Body of pancreas (tissue), 4 donors: Measurements from ENCODE around the gene DDO.
"Not testable (repeated sequence)": the region's sequence is repeated elsewhere in the genome, so short reads cannot be mapped to it uniquely, and the experiment has no call there.

ENCODE experiments used
- POLR2A ChIP-seq, 3 donors: fragments of 450-650 bp; IDR thresholded peaks; one replicate each; pipeline ENCODE4 v1.6.1; 2016; ENCODE audit warnings: antibody characterized with exemption in 3 of 3, mild to moderate bottlenecking in 2 of 3
- TF ChIP-seq, protein P1 (sequence below), 7 experiments: fragments of 450-650 bp in 4 of 7; fragments of 200-600 bp in 3 of 7; sonication (generic) in 3 of 7; IDR thresholded peaks; one replicate each; pipeline ENCODE4 v1.5.1; 2016 to 2019; ENCODE audit warnings: antibody characterized with exemption in 7 of 7

DNA sequence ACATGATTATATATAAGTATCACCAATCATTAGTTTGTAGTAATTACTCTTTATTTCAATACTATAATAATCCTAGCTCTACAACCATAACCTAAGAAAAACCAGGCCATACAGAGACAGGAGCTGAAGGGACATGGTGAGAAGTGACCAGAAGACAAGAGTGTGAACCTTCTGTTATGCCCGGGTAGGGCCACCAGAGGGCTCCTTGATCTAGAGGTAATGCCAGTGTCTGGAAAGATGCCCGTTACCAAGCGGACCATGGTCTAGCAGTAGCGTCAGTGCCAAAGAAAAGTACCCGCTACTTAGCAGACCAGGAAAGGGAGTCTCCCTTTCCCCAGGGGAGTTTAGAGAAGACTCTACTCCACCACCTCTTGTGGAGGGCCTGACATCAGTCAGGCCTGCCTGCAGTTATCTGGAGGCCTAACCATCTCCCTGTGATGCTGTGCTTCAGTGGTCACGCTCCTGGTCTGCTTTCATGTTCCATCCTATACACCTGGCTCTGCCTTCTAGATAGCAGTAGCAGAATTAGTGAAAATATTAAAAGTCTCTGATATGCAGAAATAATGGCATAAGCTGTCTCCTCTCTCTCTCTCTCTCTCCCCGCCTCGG is 42.3 kb upstream of the DDO start:
- TF ChIP-seq POLR2A (IDR thresholded peaks at IDR 0.05), result not testable (repeated sequence)
- TF ChIP-seq, protein P1, sequence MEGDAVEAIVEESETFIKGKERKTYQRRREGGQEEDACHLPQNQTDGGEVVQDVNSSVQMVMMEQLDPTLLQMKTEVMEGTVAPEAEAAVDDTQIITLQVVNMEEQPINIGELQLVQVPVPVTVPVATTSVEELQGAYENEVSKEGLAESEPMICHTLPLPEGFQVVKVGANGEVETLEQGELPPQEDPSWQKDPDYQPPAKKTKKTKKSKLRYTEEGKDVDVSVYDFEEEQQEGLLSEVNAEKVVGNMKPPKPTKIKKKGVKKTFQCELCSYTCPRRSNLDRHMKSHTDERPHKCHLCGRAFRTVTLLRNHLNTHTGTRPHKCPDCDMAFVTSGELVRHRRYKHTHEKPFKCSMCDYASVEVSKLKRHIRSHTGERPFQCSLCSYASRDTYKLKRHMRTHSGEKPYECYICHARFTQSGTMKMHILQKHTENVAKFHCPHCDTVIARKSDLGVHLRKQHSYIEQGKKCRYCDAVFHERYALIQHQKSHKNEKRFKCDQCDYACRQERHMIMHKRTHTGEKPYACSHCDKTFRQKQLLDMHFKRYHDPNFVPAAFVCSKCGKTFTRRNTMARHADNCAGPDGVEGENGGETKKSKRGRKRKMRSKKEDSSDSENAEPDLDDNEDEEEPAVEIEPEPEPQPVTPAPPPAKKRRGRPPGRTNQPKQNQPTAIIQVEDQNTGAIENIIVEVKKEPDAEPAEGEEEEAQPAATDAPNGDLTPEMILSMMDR (IDR thresholded peaks at IDR 0.05), result peak in 6 of 7 experiments; percentile 13 to 51 (median 28)
